Activated T-cell treated with anti-CD3 and anti-CD28 coated beads, Interleukin-2, amount 50 U/mL, for 72 hours (primary cell): Measurements from ENCODE around the gene NPEPPS. TPM values are rescaled to one million over a fixed set of nuclear protein-coding genes. Genes with fewer than 3 reads are reported as not detected.
"Not testable (repeated sequence)": the region's sequence is repeated elsewhere in the genome, so short reads cannot be mapped to it uniquely, and the experiment has no call there.

Experiments
- ATAC-seq, 2 donors: fragments of 150-1000 bp; cut with Tn5 transposase; replicated peaks in 1 of 2; 2 replicates each; pipeline ENCODE4 v1.10.0; 2021; ENCODE audit warnings: moderate library complexity in 2 of 2, mild to moderate bottlenecking in 1 of 2
- DNase-seq, 2 donors: peaks; one replicate each; pipeline ENCODE4 v3.0.0; 2021 to 2022; ENCODE audit warnings: mixed read lengths in 1 of 2
- H3K27ac Mint-ChIP-seq: one replicate; pipeline ENCODE4 v1.8.0; 2022; ENCODE audit warnings: mild to moderate bottlenecking, moderate library complexity, mixed read lengths
- H3K27me3 Mint-ChIP-seq: one replicate; pipeline ENCODE4 v1.8.0; 2022; ENCODE audit warnings: low read depth, mixed read lengths
- H3K36me3 Mint-ChIP-seq, 2 donors: one replicate each; pipeline ENCODE4 v1.8.0; 2022; ENCODE audit warnings: mixed read lengths in 2 of 2, mild to moderate bottlenecking in 1 of 2; ENCODE audit not compliant: insufficient read depth in 2 of 2
- H3K4me1 Mint-ChIP-seq: one replicate; pipeline ENCODE4 v1.8.0; 2022; ENCODE audit warnings: low read depth, mixed read lengths
- H3K4me3 Mint-ChIP-seq, 2 donors: one replicate each; pipeline ENCODE4 v1.8.0; 2022; ENCODE audit warnings: mild to moderate bottlenecking in 2 of 2, mixed read lengths in 2 of 2, moderate library complexity in 2 of 2
- H3K9me3 Mint-ChIP-seq, 2 donors: one replicate each; pipeline ENCODE4 v1.8.0; 2022; ENCODE audit warnings: mixed read lengths in 2 of 2
- total RNA-seq, 2 donors: library from RNA; stranded (reverse); gene quantifications; one replicate each; pipeline ENCODE4 v1.2.3, GENCODE V29; 2022

NPEPPS gene
- total RNA-seq, 2 donors from 2014 or later = 157 to 163 TPM

DNA sequence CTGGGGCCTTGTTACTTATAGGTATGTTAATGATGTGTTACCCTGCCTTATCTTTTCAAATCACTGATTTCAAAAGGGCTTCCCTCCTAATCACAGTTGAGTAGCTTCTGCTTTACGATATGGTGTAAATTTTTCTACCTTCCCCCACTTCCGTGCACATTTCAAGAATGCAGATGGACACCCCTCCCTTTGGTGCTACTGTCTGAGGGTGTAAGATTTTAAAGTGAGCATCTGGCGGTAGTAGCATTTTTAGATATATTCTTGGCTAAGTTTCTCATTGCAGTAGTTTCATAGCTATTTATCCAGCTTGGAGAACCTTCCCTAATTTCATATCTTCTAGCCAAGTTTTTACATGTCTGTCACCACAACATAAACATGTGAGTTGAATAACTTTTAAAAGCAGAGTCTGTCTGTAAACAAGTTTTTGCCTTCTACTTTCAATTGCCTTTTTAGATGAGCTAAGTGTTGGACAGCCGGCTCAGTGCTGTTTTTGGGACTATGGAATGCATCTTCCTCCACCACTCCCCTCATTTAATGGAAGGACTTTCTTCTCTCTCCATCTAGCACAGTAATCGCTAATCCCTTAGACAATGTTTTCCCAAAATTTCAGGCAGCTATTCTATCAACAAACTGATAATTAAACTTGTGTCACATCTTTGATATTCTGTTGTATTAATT, 55.6 kb downstream of the NPEPPS start:
- not testable (repeated sequence) for H3K9me3 Mint-ChIP-seq

DNA sequence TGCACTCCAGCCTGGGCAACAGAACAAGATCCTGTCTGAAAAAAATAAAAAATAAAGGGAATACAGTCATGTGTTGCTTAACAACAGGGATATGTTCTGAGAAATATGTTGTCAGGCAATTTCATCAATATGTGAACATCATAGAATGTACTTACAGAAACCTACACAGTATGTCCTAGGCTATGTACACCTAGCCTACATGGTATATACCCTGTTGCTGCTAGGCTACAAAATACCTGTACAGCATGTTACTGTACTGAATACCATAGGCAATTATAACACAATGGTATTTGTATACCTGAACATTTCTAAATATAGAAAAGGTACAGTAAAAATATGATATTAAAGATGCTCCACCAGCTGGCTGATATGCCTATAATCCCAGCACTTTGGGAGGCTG, 62.6 kb downstream of the NPEPPS start:
- H3K4me1 Mint-ChIP-seq, H3K9me3 Mint-ChIP-seq, DNase-seq, H3K4me3 Mint-ChIP-seq, ATAC-seq, H3K36me3 Mint-ChIP-seq, H3K27me3 Mint-ChIP-seq, H3K27ac Mint-ChIP-seq: not testable (repeated sequence)

More for the DNA sequence above, 55.6 kb downstream of the NPEPPS start:
- not testable (repeated sequence) for H3K4me3 Mint-ChIP-seq, H3K36me3 Mint-ChIP-seq, ATAC-seq, DNase-seq, H3K27ac Mint-ChIP-seq, H3K27me3 Mint-ChIP-seq, H3K4me1 Mint-ChIP-seq

DNA sequence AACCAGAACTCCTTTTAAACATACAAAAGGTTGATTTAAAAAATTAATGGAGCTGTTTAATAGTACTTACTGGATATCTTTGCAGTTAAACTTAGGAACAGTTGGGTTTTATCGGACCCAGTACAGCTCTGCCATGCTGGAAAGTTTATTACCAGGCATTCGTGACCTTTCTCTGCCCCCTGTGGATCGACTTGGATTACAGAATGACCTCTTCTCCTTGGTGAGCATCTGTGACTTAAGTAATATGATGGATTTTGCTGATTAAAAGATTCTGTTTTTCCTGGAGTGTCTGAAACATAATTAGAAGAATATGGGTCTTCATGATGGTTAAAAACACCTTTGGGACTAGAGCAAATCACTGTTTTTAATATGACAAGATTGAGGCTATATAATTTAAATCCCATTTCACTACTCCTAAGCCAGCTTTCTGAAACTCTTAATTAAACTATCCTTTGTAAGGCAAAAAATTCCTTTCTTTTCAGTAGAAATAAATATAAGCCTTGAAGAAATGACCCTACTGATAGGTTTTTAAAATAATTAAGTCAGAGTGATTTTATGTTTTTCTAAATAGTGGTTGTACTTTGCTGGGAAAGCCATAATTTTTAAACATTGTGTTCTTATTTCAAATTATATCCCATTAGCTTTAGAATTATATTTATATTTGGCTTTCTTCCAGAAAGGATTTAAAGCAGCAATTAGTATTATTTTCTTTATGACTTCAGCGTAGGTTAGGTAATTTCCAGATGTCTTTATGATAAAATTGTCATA, 73.1 kb downstream of the NPEPPS start:
- DNase-seq = no peak
- H3K4me3 Mint-ChIP-seq = no peak overlapping the region
- H3K27ac Mint-ChIP-seq = peak overlapping the region; percentile 78
- peaks cover 6% of the 10 kb centered on the region for H3K4me1 Mint-ChIP-seq
- no peaks in the 10 kb centered on the region for H3K9me3 Mint-ChIP-seq
- no peak for ATAC-seq
- H3K36me3 Mint-ChIP-seq = peaks cover 7 to 32% of the 10 kb centered on the region in 2 donors
- H3K27me3 Mint-ChIP-seq = no peaks in the 10 kb centered on the region

DNA sequence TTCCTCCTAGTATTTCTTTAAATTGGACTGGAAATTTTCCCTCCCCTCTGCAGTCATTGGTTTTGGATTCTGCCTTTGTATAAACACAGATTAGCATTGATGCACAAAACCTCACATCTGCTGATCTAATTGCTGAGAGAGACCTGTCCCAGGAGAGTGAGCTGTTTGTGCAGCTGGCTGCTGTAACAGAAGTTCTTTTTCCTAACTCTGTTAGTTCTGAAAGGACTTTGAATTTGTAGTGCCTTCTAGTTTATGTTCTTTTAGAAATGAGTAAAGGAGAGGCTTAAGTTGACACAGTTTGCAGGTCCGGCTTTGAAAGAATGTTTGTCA, 73.7 kb downstream of the NPEPPS start:
- Mint-ChIP-seq H3K27me3 (no peaks in the 10 kb centered on the region), H3K9me3 (no peaks in the 10 kb centered on the region), H3K4me3 (no peak overlapping the region), H3K27ac (peak overlapping the region; percentile 78), H3K36me3 (peaks cover 4 to 30% of the 10 kb centered on the region in 2 donors), H3K4me1 (peaks cover 6% of the 10 kb centered on the region)
- ATAC-seq = no peak
- DNase-seq = no peak

DNA sequence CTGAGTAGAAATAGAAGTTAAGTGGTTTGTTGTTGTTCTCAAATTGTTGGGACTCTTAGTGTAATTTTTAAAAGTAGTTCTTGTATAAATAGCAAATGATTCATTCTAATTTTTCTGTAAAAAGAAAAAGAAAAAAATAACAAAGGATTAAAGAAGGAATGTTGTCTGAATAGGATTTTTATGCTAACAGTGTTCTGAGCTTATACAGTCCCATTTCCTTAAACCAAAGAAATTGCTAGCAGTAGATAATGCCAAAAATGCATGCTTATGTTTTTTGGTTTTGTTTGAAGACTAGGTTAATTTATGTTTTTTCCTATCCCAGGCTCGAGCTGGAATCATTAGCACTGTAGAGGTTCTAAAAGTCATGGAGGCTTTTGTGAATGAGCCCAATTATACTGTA, 74.1 kb downstream of the NPEPPS start:
- Mint-ChIP-seq H3K27me3 (no peaks in the 10 kb centered on the region), H3K9me3 (no peaks in the 10 kb centered on the region), H3K4me1 (peaks cover 6% of the 10 kb centered on the region), H3K36me3 (peaks cover 4 to 29% of the 10 kb centered on the region in 2 donors), H3K27ac (peak overlapping the region; percentile 78), H3K4me3 (no peak overlapping the region)
- no peak for ATAC-seq
- DNase-seq = no peak

DNA sequence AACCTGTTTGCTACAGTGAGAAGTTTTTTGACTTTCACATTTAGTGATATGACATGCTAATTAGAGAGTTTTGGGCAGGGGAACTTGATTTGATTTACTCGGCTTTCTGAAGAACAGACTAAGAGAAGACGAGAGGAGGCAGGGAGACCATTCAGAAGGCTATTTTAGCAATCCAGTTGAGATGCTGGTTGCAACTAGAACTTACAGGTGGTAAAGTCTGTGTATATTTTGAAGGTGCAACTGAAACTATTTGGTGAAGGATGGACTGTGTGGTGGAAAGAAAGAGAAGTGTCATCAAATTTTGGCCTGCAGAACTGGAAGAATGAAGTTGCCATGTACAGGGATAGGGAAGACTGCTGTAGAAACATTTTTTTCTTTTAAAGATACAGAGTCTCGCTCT, 76.6 kb downstream of the NPEPPS start:
- Mint-ChIP-seq H3K36me3 (peaks cover 4 to 23% of the 10 kb centered on the region in 2 donors), H3K27ac (peak overlapping the region; percentile 3), H3K27me3 (no peaks in the 10 kb centered on the region), H3K4me3 (no peak overlapping the region), H3K9me3 (no peaks in the 10 kb centered on the region), H3K4me1 (peaks cover 11% of the 10 kb centered on the region)
- DNase-seq (no peak), ATAC-seq (no peak)

DNA sequence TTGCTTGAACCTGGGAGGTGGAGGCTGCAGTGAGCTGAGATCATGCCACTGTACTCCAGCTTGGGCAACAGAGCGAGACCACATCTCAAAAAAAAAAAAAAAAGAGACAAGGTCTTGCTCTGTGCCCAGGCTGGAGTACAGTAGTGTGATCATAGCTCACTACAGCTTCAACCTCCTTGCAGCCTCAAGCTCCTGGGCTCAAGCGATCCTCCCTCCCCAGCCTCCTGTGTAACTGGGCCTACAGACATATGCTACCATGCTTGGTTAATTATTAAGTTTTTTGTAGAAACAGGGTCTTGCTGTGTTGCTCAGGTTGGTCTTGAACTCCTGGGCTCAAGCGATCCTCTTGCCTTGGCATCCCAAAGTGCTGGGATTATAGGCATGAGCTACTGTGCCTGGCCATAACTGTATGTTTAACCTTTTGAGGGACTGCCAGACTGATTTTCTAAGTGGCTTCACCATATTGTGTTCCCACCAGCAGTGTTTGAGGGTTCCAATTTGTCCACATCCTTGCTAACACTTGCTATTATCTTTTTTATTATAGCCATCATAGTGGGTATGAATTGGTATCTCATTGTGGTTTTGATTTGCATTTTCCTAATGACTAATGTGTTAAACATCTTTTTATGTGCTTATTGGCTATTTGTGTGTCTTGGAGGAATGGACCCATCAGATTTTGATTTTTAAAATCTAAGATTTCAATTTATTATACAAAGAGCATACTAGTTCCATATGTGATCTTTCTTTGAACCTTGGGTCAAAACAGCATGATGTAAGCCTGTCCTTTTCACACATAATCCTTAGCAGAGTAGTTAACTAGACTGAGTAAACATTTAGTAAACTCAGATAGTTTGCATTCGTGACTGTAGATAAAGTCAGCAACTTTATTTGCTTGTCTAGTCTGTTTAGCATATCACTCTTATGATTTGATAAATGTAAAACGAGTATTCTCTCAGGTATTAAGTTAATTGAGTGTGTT, 80.8 kb downstream of the NPEPPS start:
- peaks cover 11% of the 10 kb centered on the region for H3K4me1 Mint-ChIP-seq
- no peaks in the 10 kb centered on the region for H3K27me3 Mint-ChIP-seq
- no peak for DNase-seq
- H3K9me3 Mint-ChIP-seq = no peaks in the 10 kb centered on the region
- H3K36me3 Mint-ChIP-seq = peaks cover 4 to 18% of the 10 kb centered on the region in 2 donors
- no peak overlapping the region for H3K4me3 Mint-ChIP-seq
- no peak for ATAC-seq
- no peak overlapping the region for H3K27ac Mint-ChIP-seq

DNA sequence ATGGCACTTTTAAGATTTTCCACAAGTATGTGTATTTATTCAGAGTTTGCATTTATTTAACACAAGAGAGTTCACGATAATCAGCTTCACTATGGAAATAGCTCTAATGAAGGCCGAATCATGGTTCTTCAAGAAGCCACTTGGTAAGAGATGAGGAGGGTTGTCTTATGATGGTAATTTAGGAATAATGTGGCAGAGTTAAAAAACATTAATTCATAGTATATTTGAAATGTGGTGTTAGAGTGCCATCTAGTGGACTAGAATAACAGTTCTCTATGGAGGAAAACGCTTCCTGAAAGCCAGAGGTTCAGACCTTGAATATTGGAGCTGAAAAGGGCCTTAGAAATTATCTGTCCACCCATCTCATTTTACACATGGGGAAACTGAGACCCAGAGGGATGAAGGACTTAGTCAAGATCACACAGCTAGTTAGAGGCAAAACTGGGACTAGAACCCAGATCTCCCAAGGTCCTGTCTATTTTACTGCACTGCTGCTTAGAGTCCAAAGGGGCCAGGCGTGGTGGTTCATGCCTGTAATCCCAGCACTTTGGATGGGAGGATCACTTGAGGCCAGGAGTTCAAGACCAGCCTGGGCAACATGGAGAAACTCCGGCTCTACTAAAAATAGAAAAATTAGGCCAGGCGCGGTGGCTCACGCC, 85.0 kb downstream of the NPEPPS start:
- H3K9me3 Mint-ChIP-seq = no peaks in the 10 kb centered on the region
- H3K36me3 Mint-ChIP-seq = peaks cover 6 to 36% of the 10 kb centered on the region in 2 donors
- H3K4me3 Mint-ChIP-seq = no peak overlapping the region
- H3K27me3 Mint-ChIP-seq = no peaks in the 10 kb centered on the region
- ATAC-seq = no peak
- H3K4me1 Mint-ChIP-seq = peaks cover 23% of the 10 kb centered on the region
- no peak for DNase-seq
- peak overlapping the region; percentile 58 for H3K27ac Mint-ChIP-seq

DNA sequence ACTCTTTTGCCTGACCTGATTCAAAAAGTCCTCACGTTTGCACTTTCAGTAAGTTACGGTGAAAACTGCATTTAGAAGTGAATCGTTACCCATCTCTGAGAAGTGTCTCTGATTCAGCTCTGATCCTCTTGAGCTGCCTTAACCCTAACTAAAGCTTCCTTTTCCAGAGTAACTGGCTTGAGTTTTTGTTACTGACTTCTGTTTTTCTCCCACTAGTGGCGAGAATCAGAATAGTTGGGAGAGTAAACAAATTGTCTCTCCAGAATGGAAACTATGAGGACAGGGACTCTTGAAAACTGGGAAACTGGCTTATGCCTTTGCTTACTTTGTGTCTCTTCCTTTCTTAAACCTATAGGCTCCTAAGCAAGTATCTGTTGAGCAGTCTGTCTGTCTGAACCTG, 87.5 kb downstream of the NPEPPS start:
- Mint-ChIP-seq H3K36me3 (peaks cover 6 to 42% of the 10 kb centered on the region in 2 donors), H3K9me3 (no peaks in the 10 kb centered on the region)

DNA sequence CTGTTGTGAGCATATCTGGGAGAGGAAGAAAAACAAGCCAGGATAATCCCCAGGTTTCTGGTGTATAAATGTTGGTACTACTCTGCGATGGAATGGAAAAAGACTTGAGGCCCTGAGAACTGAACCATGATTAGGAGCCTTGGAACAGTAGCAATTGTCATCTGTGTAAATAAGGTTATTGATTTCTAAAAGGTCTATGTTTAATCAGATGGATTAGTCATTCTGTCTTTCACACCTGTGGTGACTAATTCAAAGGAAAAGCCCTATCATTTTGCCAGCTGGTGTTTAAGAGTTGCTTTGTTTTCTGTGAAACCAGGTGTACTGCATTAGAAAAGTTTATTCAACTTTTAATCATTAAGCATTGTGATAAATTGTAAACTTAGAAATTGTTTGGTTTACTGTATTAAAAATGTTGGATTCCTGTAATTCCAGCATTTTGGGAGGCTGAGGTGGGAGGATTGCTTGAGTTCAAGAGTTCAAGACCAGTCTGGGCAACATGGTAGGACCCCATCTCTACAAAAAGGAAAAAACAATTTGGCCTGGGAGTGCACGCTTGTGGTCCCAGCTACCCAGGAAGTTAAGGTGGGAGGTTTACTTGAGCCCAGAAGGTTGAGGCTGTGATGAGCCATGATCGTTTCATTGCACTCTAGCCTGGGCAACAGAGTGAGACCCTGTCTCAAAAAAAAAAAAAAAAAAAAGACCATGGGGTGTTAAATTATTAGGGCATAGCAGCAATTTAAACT, 89.8 kb downstream of the NPEPPS start:
- peak overlapping the region; percentile 27 to 41 for H3K4me3 Mint-ChIP-seq
- DNase-seq (no peak), ATAC-seq (peak; percentile 92 to 94)
- no peaks in the 10 kb centered on the region for H3K27me3 Mint-ChIP-seq
- peaks cover 7 to 39% of the 10 kb centered on the region in 2 donors for H3K36me3 Mint-ChIP-seq
- H3K27ac Mint-ChIP-seq = peak overlapping the region; percentile 74
- H3K9me3 Mint-ChIP-seq = no peaks in the 10 kb centered on the region
- peaks cover 30% of the 10 kb centered on the region for H3K4me1 Mint-ChIP-seq

More for the DNA sequence above, 87.5 kb downstream of the NPEPPS start:
- H3K27ac Mint-ChIP-seq = peak overlapping the region; percentile 58
- no peaks in the 10 kb centered on the region for H3K27me3 Mint-ChIP-seq
- no peak overlapping the region for H3K4me3 Mint-ChIP-seq
- ATAC-seq = no peak
- H3K4me1 Mint-ChIP-seq = peaks cover 30% of the 10 kb centered on the region
- no peak for DNase-seq

DNA sequence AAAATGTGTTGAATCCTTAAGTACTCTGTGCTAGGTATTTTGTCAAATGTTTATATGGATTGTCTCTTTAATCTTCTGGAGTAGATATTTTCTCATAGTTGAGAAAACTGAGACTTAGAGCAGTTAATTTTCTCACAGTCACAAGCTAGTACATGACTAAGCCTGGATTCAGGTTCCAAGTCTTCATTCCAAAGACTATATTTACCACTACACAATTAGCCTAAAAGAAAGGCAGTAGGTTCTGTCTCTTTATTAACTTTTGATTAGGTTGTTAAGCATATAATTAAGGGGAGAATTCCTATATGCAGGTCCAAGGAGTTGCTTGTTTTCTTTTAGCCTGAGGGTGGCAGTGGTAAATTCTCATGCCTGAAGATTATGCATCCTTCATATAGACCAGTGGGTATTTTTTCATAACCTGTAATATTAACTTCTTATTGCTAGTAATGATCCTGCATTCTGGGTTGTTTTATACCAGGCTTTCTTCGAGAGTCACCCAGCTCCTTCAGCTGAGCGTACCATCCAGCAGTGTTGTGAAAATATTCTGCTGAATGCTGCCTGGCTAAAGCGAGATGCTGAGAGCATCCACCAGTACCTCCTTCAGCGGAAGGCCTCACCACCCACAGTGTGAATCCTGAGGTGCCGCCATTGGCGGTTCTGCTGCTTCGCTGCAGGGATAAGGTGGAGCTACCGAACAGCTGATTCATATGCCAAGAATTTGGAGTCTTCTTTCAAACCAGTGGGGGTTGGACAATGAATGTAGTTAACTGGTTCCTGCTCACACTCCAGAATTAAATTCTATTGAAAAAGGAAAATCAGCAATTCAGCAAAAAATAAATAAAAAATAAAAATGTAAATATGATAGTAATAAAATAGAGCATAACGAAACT, 90.6 kb downstream of the NPEPPS start:
- ATAC-seq = no peak
- H3K4me3 Mint-ChIP-seq = peak overlapping the region in 1 of 2 donors; percentile 11

More for the DNA sequence above, 90.6 kb downstream of the NPEPPS start:
- H3K36me3 Mint-ChIP-seq = peaks cover 5 to 34% of the 10 kb centered on the region in 2 donors
- no peak for DNase-seq
- no peaks in the 10 kb centered on the region for H3K9me3 Mint-ChIP-seq
- H3K4me1 Mint-ChIP-seq = peaks cover 30% of the 10 kb centered on the region
- H3K27ac Mint-ChIP-seq = peak overlapping the region; percentile 74
- no peaks in the 10 kb centered on the region for H3K27me3 Mint-ChIP-seq
